SKM-1 (cell line): ENCODE results near the gene C4orf51.
"Not testable (repeated sequence)": the region's sequence is repeated elsewhere in the genome, so short reads cannot be mapped to it uniquely, and the experiment has no call there.

Experiments used
- DNase-seq: peaks from one replicate; lab custom pipeline; 2025; ENCODE audit not compliant: unreplicated experiment; lab: John Stamatoyannopoulos, UW

The C4orf51 gene

DNA sequence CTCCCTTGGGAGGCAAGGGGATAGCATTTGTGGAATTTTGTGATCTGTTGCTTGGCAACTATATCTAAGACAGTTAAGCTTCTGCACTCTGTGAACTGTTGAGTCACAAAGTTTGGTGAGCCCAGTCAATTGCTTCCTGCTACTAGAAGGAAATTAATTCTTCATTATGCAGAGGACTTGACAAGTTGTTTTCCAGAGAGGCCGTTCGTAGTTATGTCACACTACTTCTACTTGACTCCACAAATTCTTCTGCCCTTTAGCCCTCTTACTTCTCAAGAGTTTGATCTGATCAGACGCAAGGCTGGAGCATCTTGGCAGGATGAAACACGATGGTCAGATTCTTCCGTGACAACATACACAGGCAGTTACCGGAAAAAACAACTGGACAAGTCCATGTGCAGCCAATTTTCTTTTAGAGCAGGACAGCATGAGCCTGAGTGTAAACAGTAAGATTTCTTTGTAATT, at the start of gene C4orf51:
Gene C4orf51 (plus strand): TSS at position 156 of the 465 bp plus-strand sequence. CDS start 58 bp downstream, at position 214.
- DNase-seq, result no peak

DNA sequence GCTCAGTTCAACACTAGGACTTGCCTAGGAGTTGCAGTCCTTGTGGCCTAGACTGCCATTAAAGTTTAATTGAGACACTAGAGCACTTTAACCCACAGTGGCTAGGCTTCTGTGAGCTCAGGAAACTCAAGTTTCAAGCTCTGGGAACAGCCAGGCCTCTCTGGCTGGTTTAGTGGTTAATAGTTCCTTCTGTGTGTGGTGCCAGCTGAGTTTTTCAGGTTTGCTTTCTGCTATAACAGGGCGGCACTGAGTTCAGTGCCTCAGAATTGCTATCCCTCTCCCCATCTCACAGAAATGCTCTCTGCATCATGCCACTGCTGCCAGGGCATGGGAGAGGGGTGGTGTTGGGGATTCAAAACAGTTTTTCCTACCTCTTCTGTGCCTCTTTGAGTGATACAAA, 44.8 kb upstream of the C4orf51 start:
- no peak for DNase-seq

DNA sequence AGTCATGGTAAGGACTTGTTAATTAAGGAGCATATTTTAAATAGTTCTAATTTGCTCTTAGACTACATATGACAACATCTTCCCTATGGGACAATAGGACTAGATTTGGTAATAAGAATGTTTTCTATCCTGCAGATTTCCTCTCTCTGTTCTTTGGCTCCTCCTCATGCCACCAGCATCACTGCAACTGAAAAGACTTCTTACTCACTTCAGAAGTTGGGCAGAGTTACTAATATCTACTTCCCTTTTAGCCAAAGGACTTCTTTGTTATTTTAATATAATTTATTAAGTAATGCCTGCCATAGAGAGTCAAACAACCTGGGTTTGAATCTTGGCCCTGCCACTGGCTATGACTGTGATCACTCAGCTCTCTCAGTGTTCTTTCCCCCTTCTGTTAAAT, 44.3 kb upstream of the C4orf51 start:
- no peak for DNase-seq

DNA sequence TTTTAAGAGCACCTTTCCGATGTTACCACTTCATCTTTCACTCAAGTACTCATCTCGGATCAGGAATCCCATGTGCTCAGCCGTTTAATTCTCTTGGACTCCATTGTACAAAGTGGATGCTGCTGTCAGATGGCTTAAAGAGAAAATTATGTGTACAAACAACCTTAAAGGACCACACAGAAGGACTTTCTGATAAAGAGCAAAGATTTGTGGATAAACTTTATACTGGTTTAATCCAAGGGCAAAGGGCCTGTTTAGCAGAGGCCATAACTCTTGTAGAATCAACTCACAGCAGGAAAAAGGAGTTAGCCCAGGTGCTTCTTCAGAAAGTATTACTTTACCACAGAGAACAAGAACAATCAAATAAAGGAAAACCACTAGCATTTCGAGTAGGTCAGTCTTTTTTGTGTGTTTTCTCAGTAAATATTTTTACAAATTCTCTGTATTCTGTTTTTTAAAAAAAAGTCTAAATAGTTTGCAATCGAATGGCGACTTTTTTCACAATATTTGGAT, 40.7 kb upstream of the C4orf51 start:
- no peak for DNase-seq

DNA sequence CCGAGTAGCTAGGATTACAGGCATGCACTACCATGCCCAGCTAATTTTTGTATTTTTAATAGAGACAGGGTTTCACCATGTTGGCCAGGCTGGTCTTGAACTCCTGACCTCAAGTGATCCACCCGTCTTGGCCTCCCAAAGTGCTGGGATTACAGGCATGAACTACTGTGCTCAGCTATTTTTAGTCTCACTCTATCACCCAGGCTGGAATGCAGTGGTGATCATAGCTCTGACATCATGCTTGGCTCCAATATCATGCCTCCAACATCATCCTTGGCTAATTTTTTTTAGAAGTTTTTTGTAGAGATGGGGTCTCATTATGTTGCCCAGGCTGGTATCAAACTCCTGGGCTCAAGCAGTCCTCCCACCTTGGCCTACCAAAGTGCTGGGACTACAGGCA, 39.7 kb upstream of the C4orf51 start:
- DNase-seq, result not testable (repeated sequence)

DNA sequence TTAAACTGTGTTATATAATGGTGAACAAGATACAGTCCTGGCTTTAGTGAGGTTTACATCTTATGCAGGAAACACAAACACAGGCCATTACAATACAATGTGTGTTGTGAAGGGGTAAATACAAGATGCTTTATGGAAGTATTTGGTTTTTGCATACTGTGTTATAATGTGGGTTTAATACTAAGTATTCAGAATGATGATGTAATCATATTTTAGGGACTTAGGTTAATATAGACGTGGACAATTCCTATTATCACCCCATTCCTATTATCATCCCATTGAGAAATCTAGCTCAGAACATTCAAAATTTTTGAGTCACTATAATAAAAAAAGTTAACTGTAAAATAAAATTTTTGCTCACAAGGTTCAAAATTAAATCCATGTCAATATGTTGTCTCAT, 36.7 kb upstream of the C4orf51 start:
- no peak for DNase-seq

DNA sequence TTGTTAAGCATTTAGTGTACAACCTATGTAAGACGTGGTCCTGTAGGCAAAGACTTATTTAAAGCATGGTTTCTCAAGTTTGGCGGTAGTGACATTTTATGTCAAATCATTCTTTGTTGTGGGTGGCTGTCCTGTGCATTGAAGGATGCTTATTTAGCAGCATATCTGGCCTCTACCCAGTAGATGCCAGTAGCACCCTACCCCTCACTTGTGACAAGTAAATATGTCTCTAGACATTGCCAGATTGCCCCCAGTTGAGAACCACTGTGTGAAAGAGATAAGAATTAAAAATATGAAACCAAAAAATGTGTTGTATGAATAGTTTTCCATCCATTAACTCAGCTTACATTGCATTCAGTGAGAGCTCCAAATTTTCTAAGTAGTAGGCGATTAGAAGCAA, 35.2 kb upstream of the C4orf51 start:
- no peak for DNase-seq

DNA sequence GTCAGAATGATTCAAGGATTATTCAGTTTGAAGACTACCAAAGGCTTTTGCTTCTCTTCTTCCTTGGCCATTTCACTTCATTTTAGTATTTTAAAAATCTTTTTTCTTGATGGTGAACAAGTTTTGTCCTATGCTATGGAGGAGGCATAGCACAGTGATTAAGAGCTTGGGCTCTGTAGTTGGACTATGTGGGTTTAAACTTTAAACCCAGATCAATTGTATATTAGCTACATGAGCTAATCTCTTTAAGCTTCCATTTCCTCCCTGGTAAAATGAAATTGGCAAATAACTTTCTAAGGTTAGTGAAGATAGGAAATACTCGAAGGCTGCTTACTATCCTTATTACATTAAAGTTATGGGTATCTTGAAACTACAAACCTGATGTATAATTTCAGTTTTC, 23.8 kb upstream of the C4orf51 start:
- no peak for DNase-seq

DNA sequence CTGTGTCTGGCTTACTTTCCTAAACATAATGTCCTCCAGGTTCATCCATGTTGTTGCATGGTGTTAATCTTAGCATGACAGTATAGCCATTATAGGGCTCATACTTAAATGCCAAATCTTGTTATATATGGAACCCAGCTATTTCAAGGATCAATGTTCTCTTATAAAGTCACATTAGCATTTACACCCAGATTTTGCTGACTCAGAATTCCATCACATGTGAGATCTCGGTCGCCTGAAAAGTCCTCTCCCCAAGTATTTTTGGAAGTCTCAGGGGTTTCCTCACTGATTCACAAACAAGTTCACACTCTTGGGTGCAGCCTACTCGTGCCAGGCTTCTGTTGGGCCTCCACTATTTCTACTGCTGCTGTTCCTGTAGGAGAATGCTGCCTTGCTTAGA, 19.9 kb upstream of the C4orf51 start:
- no peak for DNase-seq

DNA sequence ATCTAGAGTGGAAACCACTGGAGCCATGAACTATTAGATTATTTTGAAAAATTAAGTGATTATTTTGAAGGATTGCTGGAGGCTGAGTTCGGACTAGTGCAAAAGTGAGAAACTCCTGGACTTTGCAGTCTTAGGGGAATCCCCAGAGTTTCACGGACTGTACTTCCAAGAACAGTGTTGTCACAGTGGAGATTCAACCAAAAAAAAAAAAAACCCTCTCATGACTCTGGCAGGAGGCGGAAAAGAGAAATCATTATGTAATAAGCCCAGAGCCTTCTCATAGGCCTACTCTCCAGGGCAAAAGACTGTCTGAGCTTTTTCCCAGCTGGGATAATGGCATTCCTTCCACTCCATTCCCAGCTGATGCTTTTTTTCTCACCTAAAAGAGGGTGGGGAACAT, 16.8 kb upstream of the C4orf51 start:
- DNase-seq, result no peak

DNA sequence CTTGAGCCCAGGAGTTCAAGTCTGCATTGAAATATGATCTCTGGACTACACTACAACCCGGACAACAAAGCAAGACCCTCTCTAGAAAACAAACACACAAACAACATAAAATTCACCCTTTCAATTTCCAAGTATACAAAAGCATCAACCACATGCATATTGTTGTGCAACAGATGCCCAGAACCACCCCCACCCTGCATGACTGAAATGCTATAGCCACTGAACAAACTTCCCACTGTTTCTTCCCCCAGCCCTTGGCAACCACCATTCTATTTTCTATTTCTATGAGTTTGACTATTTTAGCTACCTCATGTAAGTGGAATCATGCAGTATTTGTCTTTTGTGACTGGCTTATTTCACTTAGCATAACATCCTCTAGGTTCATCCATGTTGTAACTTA, 14.2 kb upstream of the C4orf51 start:
- DNase-seq, result no peak

DNA sequence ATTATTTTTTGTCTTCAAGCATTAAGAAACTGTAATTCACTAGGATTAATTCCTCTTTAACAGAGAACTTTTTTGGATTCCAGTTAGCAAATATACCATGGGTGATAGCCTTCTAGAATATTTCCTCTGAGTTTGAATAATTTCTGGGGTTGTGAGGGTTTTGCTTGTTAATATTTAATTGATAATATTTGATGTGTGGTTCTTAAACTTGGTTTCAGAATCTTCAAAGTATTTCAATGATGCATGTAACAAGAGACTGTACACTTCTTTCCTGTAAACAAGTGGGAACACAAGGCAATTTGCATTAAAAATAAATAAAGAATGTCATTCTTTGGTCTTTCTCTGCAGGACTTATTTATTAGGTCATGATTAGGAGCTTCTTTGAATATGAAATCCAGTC, 9.5 kb upstream of the C4orf51 start:
- DNase-seq, result no peak

DNA sequence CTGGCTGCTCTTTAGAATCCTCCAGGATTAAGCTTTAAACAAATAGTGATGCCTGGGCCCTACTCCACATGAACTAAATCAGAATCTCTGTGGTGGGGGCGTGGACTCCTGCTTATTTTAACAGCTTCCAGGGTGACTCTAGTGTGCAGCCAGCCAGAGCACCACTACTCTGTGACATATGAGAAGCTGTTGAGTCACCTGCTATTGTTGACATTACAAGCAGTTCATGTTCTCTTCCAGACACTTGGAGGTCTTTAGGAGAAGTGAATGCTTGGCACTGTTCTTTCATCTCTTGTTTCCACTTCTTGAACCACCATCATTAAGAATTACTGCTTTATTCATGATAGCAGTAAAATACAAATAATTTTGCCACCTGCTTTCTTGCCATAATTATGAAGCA, 426 bp upstream of the C4orf51 start:
- no peak for DNase-seq

DNA sequence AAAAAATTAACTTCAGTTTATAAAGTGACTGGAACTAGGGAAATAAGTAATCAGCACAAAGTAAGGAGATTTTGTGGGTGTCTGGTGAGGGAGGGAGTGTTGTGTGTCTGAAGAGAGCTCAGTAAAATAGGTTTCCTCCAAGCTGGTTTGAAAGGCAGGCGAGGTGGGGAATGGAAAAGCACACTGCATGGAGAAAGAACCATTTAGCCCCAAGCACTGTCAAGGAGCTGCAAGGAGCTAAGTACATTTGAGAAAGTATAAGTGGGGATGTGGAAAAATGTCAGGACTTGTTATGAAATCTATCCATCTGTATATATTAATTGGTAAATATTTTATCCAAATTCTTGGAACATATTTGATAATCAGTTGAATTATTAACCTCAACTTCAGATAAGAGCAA, 956 bp downstream of the C4orf51 start:
- DNase-seq, result no peak

DNA sequence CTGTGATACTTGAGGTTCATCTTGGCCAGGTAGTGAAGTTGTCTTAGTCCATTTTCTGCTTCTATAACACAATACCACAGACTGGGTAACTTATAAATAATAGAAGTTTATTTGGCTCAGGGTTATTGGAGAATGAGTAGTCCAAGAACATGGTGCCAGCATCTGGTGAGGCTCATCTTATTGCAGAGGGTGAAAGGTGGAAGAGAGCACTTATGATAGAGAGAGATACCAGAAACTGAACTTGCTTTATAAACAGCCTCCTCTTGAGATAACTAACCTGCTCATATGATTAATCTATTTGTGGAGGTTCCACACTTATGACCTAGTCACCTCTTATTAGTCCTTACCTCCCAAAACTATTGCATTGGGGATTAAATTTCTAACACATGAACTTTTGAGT, 1.6 kb downstream of the C4orf51 start:
- no peak for DNase-seq

DNA sequence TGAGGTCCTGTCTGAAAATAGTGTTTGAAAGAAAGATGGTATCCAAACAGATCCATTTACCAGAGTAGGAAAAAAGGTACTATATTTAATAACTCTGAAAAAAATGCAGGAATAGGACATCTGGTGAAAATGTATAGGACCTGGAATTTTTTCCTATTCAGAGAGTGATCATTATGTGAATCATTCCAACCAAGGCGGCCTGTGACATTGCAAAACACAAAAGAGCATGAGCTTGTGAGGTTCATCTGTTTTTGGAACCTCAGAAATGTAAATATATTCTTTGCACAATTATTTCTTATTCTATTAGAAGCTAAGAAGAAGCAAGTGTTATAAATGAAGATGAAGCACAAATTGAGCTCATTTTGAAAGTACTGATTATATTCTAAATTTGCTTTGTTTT, 2.0 kb downstream of the C4orf51 start:
- no peak for DNase-seq

DNA sequence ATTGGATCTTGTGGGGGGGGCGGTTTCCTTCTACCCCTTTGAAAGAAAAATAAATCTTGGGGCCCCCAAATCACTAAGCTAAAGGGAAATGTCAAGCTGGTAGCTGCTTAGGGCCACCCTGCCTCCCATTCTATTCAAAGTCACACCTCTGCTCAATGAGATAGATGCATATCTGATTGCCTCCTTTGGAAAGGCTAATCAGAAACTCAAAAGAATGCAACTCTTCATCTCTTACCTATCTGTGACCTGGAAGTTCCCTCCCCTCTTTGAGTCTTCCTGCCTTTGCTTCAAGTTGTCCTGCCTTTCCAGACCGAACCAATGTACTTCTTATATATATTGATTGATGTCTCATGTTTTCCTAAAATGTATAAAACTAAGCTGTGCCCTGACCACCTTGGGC, 7.0 kb downstream of the C4orf51 start:
- DNase-seq, result no peak

DNA sequence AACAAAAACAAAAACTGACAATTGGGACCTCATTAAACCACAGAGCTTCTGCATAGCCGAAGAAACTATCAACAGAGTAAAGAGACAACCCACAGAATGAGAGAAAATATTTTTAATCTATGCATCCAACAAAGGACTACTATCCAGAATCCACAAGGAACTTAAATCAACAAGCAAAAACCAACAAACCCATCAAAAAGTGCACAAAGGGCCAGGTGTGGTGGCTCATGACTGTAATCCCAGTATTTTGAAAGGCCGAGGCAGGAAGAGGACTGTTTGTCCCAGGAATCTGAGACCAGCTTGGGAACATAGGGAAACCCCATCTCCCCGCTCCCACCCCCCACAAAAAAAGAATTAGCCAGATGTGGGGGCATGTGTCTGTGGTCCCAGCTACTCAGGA, 10.7 kb downstream of the C4orf51 start:
- no peak for DNase-seq

DNA sequence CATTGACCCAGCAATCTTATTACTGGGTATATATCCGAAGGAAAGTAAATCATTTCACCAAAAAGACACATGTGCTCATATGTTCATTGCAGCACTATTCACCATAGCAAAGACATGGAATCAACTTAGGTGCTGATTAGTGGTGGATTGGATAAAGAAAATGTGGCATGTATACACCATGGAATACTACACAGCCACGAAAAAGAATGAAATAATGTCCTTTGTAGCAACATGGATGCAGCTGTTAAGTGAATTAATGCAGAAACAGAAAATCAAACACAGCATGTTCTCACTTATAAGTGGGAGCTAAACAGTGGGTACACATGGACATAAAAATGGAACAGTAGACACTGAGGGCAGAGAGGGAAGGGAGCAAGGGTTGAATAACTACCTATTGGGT, 11.5 kb downstream of the C4orf51 start:
- DNase-seq, result not testable (repeated sequence)

DNA sequence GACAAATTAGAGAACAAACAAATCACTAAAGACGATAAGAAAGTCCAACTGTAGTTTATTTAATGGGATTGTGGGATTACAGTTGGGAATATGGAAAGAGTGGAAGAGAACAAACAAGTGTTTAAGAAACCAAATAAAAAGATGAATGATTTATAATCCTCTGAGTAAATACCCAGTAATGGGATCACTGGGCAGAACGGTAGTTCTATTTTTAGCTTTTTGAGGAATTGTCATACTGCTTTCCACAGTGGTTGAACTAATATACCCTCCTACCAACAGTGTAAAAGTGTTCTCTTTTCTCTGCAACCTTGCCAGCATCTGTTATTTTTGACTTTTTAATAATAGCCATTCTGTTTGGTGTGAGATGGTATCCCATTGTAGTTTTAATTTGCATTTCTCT, 15.0 kb downstream of the C4orf51 start:
- DNase-seq, result no peak

DNA sequence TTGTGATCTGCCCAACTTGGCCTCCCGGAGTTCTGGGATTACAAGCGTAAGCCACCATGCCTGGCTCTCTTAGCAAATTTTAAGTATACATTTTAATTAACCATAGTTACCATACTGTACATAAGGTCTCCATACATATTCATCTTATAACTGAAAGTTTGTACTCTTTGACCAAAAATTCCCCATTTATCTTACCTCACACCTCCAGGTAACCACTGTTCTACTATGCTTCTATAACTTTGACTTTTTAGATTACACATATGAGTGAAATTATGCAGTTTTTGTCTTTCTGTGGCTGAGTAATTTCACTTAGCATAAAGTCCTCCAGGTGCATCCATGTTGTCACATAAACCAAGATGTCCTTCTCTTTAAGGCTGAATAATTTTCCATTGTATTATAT, 17.4 kb downstream of the C4orf51 start:
- DNase-seq, result no peak

DNA sequence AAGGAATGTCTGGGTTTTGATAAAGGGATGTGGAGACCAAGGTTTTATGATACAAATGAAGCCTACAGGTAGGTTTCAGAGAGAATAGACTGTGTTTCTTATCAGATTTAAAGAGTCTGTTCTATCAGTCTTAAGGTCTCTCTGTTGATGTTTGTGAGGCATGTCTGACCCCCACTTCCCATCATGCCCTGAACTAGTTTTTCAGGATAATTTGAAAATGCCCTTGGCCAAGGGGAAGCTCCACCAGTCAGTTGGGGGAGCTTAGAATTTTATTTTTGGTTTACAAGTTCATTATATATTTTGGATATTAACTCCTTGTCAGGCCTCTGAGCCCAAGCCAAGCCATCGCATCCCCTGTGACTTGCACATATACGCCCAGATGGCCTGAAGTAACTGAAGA, 18.6 kb downstream of the C4orf51 start:
- no peak for DNase-seq

DNA sequence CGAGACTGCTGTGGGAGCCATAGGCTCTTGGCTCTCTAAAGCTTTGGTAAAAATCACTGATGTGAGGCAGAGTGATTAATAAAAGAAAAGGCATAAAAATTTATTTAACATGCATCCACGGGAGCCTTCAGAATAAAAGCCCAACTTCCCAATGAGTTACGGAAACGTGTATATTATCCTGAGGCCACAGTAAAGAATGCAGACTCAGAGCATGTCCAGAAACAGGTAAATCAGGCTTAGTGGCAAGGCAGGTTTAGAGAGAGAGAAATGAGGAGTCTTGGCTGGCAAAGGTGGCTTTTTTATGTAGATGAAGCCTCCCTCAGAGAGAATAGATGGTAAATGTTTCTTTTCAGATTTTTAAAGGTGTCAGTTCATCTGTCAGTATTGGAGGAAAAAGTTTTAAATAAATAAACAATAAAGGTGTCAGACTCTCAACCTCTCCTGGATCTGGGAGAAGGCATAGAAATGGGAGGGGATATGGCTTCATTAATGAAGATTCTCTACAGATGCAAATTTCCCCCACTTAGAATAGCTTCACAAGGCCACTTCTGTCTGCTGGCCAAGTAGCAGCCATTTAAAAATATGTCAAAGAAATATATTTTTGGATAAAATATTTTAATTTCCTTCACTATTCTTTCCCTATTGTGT, 24.0 kb downstream of the C4orf51 start:
- no peak for DNase-seq
